ENCODE data around the gene ANAPC2.

ANAPC2 gene

GRCh38 chr9:137160716-137161557 is 27.4 kb downstream of the ANAPC2 start:
- no peak for DNase-seq

GRCh38 chr9:137160054-137160425 is 28.3 kb downstream of the ANAPC2 start:
- no peak for DNase-seq

GRCh38 chr9:137159105-137160053 is 29.0 kb downstream of the ANAPC2 start:
- DNase-seq = no peak

GRCh38 chr9:137158625-137159024 is 29.7 kb downstream of the ANAPC2 start:
- no peak for DNase-seq

GRCh38 chr9:137157618-137158415 is 30.5 kb downstream of the ANAPC2 start:
- no peak for DNase-seq

GRCh38 chr9:137156567-137157375 is 31.6 kb downstream of the ANAPC2 start:
- peak; percentile 50 for DNase-seq

GRCh38 chr9:137152844-137153405 is 35.4 kb downstream of the ANAPC2 start:
- no peak for DNase-seq

- DNase-seq = no peak
These were observed 37.5 kb downstream of the ANAPC2 start for GRCh38 chr9:137150617-137151457.

- DNase-seq = no peak
These were observed 38.3 kb downstream of the ANAPC2 start for GRCh38 chr9:137149942-137150616.

GRCh38 chr9:137149363-137149762 is 39.0 kb downstream of the ANAPC2 start:
- no peak for DNase-seq

- DNase-seq = no peak
These were observed 39.7 kb downstream of the ANAPC2 start for GRCh38 chr9:137148661-137149060.

- no peak for DNase-seq
These were observed 40.1 kb downstream of the ANAPC2 start for GRCh38 chr9:137148242-137148641.

- no peak for DNase-seq
These were observed 40.6 kb downstream of the ANAPC2 start for GRCh38 chr9:137147793-137148160.

GRCh38 chr9:137147091-137147792 is 41.1 kb downstream of the ANAPC2 start:
- no peak for DNase-seq

GRCh38 chr9:137146527-137146918 is 41.8 kb downstream of the ANAPC2 start:
- no peak for DNase-seq

- no peak for DNase-seq
These were observed 42.4 kb downstream of the ANAPC2 start for GRCh38 chr9:137145731-137146526.

- no peak for DNase-seq
These were observed 44.9 kb downstream of the ANAPC2 start for GRCh38 chr9:137143459-137143858.

Data from CD4-positive, alpha-beta T cell treated with Interleukin-6 for 4 hours (primary cell).